ENCODE measurements around the gene POU2F2.

DNA sequence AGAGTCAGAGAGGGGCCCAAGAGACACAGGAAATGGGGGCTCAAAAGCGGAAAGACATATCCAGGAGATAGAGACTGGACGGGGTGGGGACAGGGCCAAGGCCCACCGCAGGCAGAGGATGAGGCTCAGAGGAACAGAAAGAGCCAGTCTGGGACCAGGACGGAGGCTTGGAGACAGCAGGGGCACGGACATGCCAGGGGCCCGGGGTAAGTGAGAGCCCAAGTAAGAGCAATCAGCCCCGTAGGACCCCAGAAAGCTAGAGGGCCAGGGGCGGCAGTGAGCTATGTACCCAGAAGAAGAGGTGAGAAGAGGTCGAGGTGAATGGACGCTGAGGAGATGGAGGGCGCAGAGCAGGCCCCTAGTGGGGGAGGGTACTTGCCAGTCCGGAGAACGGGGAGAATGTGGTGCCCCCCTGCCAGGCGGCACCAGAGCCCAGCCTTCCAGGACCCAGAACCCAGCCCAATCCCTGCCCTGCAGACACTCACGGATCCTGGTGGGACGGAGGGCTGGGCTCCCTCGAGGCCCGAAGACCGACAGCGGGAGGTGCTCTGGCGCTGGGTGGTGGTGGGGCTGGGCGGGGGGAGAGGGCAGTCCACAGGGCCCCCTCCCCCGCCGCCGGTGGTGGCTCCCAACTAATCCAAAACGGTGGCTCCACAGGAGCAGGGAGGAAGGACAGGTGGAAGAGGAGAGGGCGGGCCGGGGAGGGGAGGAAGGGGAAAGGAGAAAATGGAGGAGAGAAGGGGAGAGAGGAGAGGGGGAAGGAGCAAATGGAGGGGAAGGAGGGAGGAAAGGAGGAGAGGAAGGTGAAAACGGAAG is 63.3 kb downstream of the POU2F2 start:
- TF ChIP-seq, protein P1, sequence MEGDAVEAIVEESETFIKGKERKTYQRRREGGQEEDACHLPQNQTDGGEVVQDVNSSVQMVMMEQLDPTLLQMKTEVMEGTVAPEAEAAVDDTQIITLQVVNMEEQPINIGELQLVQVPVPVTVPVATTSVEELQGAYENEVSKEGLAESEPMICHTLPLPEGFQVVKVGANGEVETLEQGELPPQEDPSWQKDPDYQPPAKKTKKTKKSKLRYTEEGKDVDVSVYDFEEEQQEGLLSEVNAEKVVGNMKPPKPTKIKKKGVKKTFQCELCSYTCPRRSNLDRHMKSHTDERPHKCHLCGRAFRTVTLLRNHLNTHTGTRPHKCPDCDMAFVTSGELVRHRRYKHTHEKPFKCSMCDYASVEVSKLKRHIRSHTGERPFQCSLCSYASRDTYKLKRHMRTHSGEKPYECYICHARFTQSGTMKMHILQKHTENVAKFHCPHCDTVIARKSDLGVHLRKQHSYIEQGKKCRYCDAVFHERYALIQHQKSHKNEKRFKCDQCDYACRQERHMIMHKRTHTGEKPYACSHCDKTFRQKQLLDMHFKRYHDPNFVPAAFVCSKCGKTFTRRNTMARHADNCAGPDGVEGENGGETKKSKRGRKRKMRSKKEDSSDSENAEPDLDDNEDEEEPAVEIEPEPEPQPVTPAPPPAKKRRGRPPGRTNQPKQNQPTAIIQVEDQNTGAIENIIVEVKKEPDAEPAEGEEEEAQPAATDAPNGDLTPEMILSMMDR (IDR thresholded peaks at IDR 0.05), result no peak
- TF ChIP-seq POLR2A (IDR thresholded peaks at IDR 0.05) (no peak), POLR2AphosphoS5 (IDR thresholded peaks at IDR 0.05) (no peak)
